ENCODE results near the gene FNDC1.

- TF ChIP-seq CTCF (IDR thresholded peaks at IDR 0.05; ENCODE audit: insufficient read depth, low read depth, low read length) (no peak), EZH2 (IDR thresholded peaks at IDR 0.05; ENCODE audit: insufficient read depth, low read length) (no peak)
These were observed 26.7 kb upstream of the FNDC1 start for GRCh38 chr6:159142531-159142930.
